Activated naive CD8-positive, alpha-beta T cell treated with anti-CD3 and anti-CD28 coated beads, Interleukin-2, amount 10 ng/mL, durations not matched to agents 7 days and 5 days (primary cell): ENCODE data around the gene NR1H3. TPM values are rescaled to one million over a fixed set of nuclear protein-coding genes. Genes with fewer than 3 reads are reported as not detected.
"Not testable (repeated sequence)": the region's sequence is repeated elsewhere in the genome, so short reads cannot be mapped to it uniquely, and the experiment has no call there.

Experiments
- ATAC-seq: fragments of 150-1000 bp; cut with Tn5 transposase; one replicate; pipeline ENCODE4 v1.10.0; 2021; ENCODE audit warnings: low read depth, moderate library complexity
- POLR2A ChIA-PET: fragments of 350-600 bp; sonication (Branson Sonifier 250); formaldehyde crosslinking; loops from one replicate; lab custom pipeline; 2021; ENCODE audit warnings: antibody characterized with exemption; lab: Charles Lee
- DNase-seq: peaks from one replicate; pipeline ENCODE4 v3.0.0; 2021
- H3K27ac Mint-ChIP-seq: one replicate; pipeline ENCODE4 v1.8.0; 2022; ENCODE audit warnings: mild to moderate bottlenecking, mixed read lengths
- H3K27me3 Mint-ChIP-seq: one replicate; pipeline ENCODE4 v1.8.0; 2022; ENCODE audit warnings: mild to moderate bottlenecking, moderate library complexity, mixed read lengths
- H3K36me3 Mint-ChIP-seq: one replicate; pipeline ENCODE4 v1.8.0; 2021; ENCODE audit warnings: mild to moderate bottlenecking, mixed read lengths
- H3K4me1 Mint-ChIP-seq: one replicate; pipeline ENCODE4 v1.8.0; 2021; ENCODE audit warnings: mixed read lengths
- H3K4me3 Mint-ChIP-seq: one replicate; pipeline ENCODE4 v1.8.0; 2022; ENCODE audit warnings: mild to moderate bottlenecking, moderate library complexity, mixed read lengths
- H3K9me3 Mint-ChIP-seq: one replicate; pipeline ENCODE4 v1.8.0; 2021; ENCODE audit warnings: mixed read lengths
- total RNA-seq, 2 experiments: library from RNA; stranded (reverse); gene quantifications; one replicate each; pipeline ENCODE4 v1.2.3, GENCODE V29; 2021

NR1H3 gene
- 10 to 100 TPM; 11.7 to 15.1 TPM for total RNA-seq

- Mint-ChIP-seq H3K36me3 (no peaks in the 10 kb centered on the region), H3K4me3 (peak within 1 kb of the TSS; percentile 15), H3K4me1 (peaks cover 23% of the 10 kb centered on the region), H3K27ac (peak within 1 kb of the TSS; percentile 71), H3K27me3 (no peaks in the 10 kb centered on the region), H3K9me3 (no peaks in the 10 kb centered on the region)
- ATAC-seq, result no peak
- DNase-seq, result no peak
- POLR2A ChIA-PET, result interaction anchor here (1.2 to 3.9 kb wide), 5 partner anchors 9 to 43 kb away, joined by 3 to 38 read pairs (median 4); partner anchors contain the start of genes ACP2 and DDB2
Observed at GRCh38 chr11:47257517-47258316, at the start of gene NR1H3. Gene NR1H3 (plus strand): TSS chr11:47257996. CDS start chr11:47259217, 1,221 bp downstream.

- H3K27ac Mint-ChIP-seq, H3K36me3 Mint-ChIP-seq, H3K27me3 Mint-ChIP-seq, H3K4me1 Mint-ChIP-seq, POLR2A ChIA-PET, DNase-seq, H3K9me3 Mint-ChIP-seq, H3K4me3 Mint-ChIP-seq, ATAC-seq: not testable (repeated sequence)
Observed at GRCh38 chr11:47208008-47208552, 49.7 kb upstream of the NR1H3 start.

DNA sequence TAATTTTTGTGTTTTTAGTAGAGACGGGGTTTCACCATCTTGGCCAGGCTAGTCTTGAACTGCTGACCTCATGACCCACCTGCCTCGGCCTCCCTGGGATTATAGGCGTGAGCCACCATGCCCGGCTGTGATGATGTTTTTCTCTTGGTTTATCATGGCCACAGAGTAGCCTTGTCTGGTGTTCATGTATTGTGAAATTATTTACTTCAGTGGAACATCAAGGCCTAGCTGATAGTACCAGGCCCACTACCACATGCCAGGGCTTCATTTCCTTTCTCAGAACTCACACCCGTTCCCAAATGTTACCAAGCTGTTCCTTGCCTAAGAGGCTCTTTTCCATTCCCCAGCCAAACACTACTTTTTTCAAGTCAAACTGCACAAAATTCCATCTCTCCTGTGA lies 49.2 kb upstream of the NR1H3 start:
- Mint-ChIP-seq H3K9me3 (no peaks in the 10 kb centered on the region), H3K4me1 (peaks cover 4% of the 10 kb centered on the region), H3K27ac (no peak overlapping the region), H3K36me3 (no peaks in the 10 kb centered on the region), H3K4me3 (no peak overlapping the region), H3K27me3 (peaks cover 5% of the 10 kb centered on the region)
- POLR2A ChIA-PET, result no interaction called here
- DNase-seq (no peak), ATAC-seq (no peak)

DNA sequence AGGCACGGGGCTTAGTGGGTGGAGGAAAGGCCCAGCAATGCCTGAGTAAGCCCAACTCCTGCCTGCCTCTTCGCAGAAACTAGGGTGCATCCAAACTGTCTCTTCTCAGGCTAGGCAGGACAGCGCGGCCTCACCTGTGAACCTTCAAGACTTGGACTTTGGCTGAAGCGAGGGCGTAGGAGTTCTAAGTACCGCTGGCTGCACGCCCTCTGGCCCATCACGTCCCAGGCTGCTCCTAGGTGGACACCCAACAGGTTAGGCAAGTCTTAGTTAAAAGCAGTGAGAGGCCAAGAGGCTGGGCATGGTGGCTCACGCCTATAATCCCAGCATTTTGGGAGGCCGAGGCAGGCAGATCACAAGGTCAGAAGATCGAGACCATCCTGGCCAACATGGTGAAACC lies 44.9 kb upstream of the NR1H3 start:
- Mint-ChIP-seq H3K27ac (no peak overlapping the region), H3K4me1 (peaks cover 25% of the 10 kb centered on the region), H3K4me3 (no peak overlapping the region), H3K27me3 (peaks cover 2% of the 10 kb centered on the region), H3K9me3 (no peaks in the 10 kb centered on the region), H3K36me3 (peaks cover 16% of the 10 kb centered on the region)
- DNase-seq (no peak), ATAC-seq (no peak)
- POLR2A ChIA-PET, result interaction anchor here (0.7 to 1.5 kb wide), 3 partner anchors 11 to 429 kb away, joined by 3 to 5 read pairs (median 5); partner anchors contain the start of gene MTCH2

GRCh38 chr11:47213950-47214565 lies 43.7 kb upstream of the NR1H3 start:
- Mint-ChIP-seq H3K27ac (peak overlapping the region; percentile 100), H3K4me1 (peaks cover 32% of the 10 kb centered on the region), H3K36me3 (peaks cover 22% of the 10 kb centered on the region), H3K4me3 (peak overlapping the region; percentile 99), H3K27me3 (peaks cover 2% of the 10 kb centered on the region), H3K9me3 (no peaks in the 10 kb centered on the region)
- POLR2A ChIA-PET, result interaction anchor here (0.6 to 3.8 kb wide), 34 partner anchors 8 to 623 kb away, joined by 3 to 59 read pairs (median 7); partner anchors contain the start of genes ACP2, ARFGAP2, FNBP4 and MADD
- peak; percentile 81 for DNase-seq
- peak; percentile 80 for ATAC-seq

GRCh38 chr11:47215366-47215910 lies 42.4 kb upstream of the NR1H3 start:
- Mint-ChIP-seq H3K27me3 (peaks cover 2% of the 10 kb centered on the region), H3K27ac (peak overlapping the region; percentile 100), H3K4me1 (peaks cover 39% of the 10 kb centered on the region), H3K36me3 (peaks cover 29% of the 10 kb centered on the region), H3K9me3 (no peaks in the 10 kb centered on the region), H3K4me3 (peak overlapping the region; percentile 99)
- ATAC-seq (no peak), DNase-seq (no peak)
- POLR2A ChIA-PET, result interaction anchor here (0.6 to 3.8 kb wide), 32 partner anchors 9 to 633 kb away, joined by 3 to 59 read pairs (median 8); partner anchors contain the start of genes ACP2, AGBL2, ARFGAP2 and FNBP4

- Mint-ChIP-seq H3K27me3 (no peaks in the 10 kb centered on the region), H3K36me3 (peaks cover 34% of the 10 kb centered on the region), H3K4me1 (peaks cover 42% of the 10 kb centered on the region), H3K9me3 (no peaks in the 10 kb centered on the region), H3K4me3 (peak overlapping the region; percentile 99), H3K27ac (peak overlapping the region; percentile 100)
- DNase-seq (peak; percentile 57), ATAC-seq (peak; percentile 18)
- POLR2A ChIA-PET, result interaction anchor here (0.6 to 3.8 kb wide), 15 partner anchors 11 to 210 kb away, joined by 3 to 59 read pairs (median 9); partner anchors contain the start of genes ACP2, ARFGAP2, NR1H3 and PSMC3
Observed at GRCh38 chr11:47216121-47216798, 41.5 kb upstream of the NR1H3 start.

DNA sequence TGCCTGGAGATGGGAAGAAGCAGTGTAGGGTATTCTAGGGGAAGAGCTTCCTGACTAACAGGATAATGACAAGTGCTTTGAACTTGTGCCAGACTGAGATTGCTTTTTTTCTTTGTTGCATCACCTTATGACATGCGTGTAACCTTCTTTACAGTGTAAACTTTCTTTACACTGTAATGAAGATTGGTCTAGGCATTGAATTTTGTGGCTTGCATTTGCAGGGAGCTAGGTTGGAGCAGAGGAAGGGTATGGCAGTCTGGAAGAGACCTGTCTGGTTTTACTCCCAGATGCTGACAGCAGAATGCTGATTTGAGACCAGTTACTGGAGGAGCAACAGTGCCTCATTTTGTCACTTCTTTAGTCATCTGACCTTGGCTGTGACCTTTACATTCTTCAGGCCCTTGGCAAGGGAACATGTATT lies 37.4 kb upstream of the NR1H3 start:
- DNase-seq (no peak), ATAC-seq (no peak)
- H3K4me3 Mint-ChIP-seq, result no peak overlapping the region
- H3K27me3 Mint-ChIP-seq, result no peaks in the 10 kb centered on the region
- peak overlapping the region; percentile 75 for H3K27ac Mint-ChIP-seq
- POLR2A ChIA-PET, result interaction anchor here (0.7 to 1.7 kb wide), 2 partner anchors 21 to 317 kb away, joined by 3 to 6 read pairs; no protein-coding TSS in a partner anchor
- H3K36me3 Mint-ChIP-seq, result peaks cover 51% of the 10 kb centered on the region
- no peaks in the 10 kb centered on the region for H3K9me3 Mint-ChIP-seq
- H3K4me1 Mint-ChIP-seq, result peaks cover 43% of the 10 kb centered on the region

GRCh38 chr11:47222696-47223095 lies 35.1 kb upstream of the NR1H3 start:
- Mint-ChIP-seq H3K4me1 (peaks cover 42% of the 10 kb centered on the region), H3K4me3 (no peak overlapping the region), H3K9me3 (no peaks in the 10 kb centered on the region), H3K27me3 (no peaks in the 10 kb centered on the region), H3K36me3 (peaks cover 52% of the 10 kb centered on the region), H3K27ac (no peak overlapping the region)
- POLR2A ChIA-PET, result no interaction called here
- ATAC-seq (no peak), DNase-seq (no peak)

DNA sequence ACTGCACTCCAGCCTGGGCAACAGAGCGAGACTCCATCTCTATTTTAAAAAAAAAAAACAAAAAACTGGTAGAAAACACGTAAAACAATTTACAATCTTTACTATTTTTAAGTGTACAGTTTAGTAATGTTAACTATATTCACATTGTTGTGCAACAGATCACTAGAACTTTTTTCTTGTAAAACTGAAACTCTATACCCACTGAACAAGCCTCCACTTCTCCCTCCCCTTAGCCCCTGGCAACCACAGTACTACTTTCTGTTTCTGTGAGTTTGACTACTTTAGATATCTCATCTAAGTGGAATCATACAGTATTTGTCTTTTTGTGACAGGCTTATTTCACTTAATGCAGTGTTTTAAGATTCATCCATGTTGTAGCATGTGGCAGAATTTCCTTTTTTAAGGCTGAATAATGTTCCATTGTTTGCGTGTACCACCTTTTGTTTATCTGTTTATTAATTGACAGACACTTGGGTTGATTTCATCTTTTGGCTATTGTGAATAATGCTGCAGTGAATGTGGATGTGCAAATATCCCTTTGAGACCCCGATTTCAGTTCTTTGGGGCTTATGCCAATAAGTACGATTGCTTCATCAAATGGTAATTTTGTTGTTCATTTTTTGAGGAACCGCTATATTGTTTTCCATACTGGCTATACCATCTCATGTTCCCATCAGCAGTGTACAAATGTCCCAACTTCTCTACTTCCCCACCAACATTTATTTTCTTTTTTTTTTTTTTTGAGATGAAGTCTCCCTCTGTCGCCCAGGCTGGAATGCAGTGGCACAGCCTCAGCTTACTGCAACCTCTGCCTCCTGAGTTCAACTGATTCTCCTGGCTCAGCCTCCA lies 32.0 kb upstream of the NR1H3 start:
- no peaks in the 10 kb centered on the region for H3K27me3 Mint-ChIP-seq
- ATAC-seq, result peak; percentile 95
- H3K4me3 Mint-ChIP-seq, result peak overlapping the region; percentile 60
- peak overlapping the region; percentile 63 for H3K27ac Mint-ChIP-seq
- H3K4me1 Mint-ChIP-seq, result peaks cover 28% of the 10 kb centered on the region
- no peak for DNase-seq
- POLR2A ChIA-PET, result interaction anchor here (2.2 kb wide), 1 partner anchor 10 kb away, joined by 11 read pairs; the partner anchor contains the start of gene DDB2
- H3K36me3 Mint-ChIP-seq, result peaks cover 49% of the 10 kb centered on the region
- H3K9me3 Mint-ChIP-seq, result no peaks in the 10 kb centered on the region

DNA sequence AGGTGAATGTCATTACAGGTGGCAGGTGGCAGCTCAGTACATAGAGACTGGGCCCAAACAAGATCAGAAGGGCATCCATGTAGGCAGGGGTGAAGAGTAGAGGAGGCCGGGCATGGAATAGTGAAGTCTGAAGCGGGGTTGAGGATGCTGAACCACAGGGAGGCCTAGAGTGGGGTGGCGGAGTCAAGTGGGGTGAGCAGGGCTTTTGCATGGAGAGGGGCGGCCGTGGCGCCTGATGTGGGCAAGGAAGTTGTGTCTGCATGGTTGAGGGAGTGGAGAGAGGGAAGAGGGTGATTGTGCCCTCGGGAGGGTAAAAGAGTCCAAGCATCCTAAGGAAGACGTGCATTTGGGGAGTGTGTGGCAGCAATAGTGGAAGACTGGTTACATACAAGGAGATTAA lies 28.6 kb upstream of the NR1H3 start:
- Mint-ChIP-seq H3K36me3 (peaks cover 34% of the 10 kb centered on the region), H3K4me1 (peaks cover 27% of the 10 kb centered on the region), H3K9me3 (no peaks in the 10 kb centered on the region), H3K27ac (no peak overlapping the region), H3K4me3 (no peak overlapping the region), H3K27me3 (no peaks in the 10 kb centered on the region)
- ATAC-seq, result no peak
- POLR2A ChIA-PET, result interaction anchor here (0.7 to 1.3 kb wide), 4 partner anchors 14 to 195 kb away, joined by 3 to 5 read pairs (median 4); partner anchors contain the start of gene DDB2
- no peak for DNase-seq
